GM12864 (cell line): ENCODE measurements around the gene RBM19.

Experiments
- DNase-seq: peaks from one replicate; pipeline ENCODE4 v3.0.0-alpha.2; 2011; ENCODE audit warnings: low read depth
- H3K4me3 ChIP-seq: 2 replicates; pipeline ENCODE4 v1.5.1; 2011; ENCODE audit warnings: mild to moderate bottlenecking, low read depth, low read length, control low read depth
- TF ChIP-seq, protein P1 (sequence below): IDR thresholded peaks from 2 replicates; pipeline ENCODE4 v1.5.1; 2011; ENCODE audit warnings: low read depth, mild to moderate bottlenecking, moderate library complexity, low read length, control low read depth, inconsistent platforms; ENCODE audit errors: missing control alignments

The RBM19 gene

GRCh38 chr12:113858841-113859386 is 107.2 kb downstream of the RBM19 start:
- no peak for DNase-seq
- TF ChIP-seq, protein P1, sequence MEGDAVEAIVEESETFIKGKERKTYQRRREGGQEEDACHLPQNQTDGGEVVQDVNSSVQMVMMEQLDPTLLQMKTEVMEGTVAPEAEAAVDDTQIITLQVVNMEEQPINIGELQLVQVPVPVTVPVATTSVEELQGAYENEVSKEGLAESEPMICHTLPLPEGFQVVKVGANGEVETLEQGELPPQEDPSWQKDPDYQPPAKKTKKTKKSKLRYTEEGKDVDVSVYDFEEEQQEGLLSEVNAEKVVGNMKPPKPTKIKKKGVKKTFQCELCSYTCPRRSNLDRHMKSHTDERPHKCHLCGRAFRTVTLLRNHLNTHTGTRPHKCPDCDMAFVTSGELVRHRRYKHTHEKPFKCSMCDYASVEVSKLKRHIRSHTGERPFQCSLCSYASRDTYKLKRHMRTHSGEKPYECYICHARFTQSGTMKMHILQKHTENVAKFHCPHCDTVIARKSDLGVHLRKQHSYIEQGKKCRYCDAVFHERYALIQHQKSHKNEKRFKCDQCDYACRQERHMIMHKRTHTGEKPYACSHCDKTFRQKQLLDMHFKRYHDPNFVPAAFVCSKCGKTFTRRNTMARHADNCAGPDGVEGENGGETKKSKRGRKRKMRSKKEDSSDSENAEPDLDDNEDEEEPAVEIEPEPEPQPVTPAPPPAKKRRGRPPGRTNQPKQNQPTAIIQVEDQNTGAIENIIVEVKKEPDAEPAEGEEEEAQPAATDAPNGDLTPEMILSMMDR, result no peak
- no peak overlapping the region for H3K4me3 ChIP-seq

GRCh38 chr12:113857371-113857770 is 108.8 kb downstream of the RBM19 start:
- TF ChIP-seq, protein P1, result no peak
- H3K4me3 ChIP-seq, result no peak overlapping the region
- no peak for DNase-seq

DNA sequence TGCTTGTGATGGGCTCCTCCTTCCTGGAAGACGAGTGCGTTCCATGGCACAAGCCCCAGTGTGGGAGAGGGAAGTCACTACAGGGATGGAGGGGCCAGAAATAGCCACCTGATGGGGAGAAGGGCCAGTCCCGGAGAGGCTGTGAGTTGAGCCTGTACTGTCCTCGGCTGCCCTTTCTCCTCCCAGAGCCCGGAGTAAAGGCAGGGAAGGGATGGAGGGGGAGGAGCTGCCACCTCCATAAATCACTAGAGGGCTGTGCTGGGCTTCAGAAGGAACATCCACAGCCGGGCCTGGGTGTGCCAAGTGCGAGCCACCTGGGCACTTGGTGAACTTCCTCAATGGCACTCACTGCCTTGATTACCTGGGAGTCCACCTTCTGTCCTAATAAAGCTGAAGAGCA is 110.1 kb downstream of the RBM19 start:
- no peak overlapping the region for H3K4me3 ChIP-seq
- no peak for DNase-seq
- TF ChIP-seq, protein P1, result no peak

- H3K4me3 ChIP-seq, result no peak overlapping the region
- TF ChIP-seq, protein P1, result no peak
- DNase-seq, result no peak
These were observed 111.6 kb downstream of the RBM19 start for GRCh38 chr12:113854385-113855142.

DNA sequence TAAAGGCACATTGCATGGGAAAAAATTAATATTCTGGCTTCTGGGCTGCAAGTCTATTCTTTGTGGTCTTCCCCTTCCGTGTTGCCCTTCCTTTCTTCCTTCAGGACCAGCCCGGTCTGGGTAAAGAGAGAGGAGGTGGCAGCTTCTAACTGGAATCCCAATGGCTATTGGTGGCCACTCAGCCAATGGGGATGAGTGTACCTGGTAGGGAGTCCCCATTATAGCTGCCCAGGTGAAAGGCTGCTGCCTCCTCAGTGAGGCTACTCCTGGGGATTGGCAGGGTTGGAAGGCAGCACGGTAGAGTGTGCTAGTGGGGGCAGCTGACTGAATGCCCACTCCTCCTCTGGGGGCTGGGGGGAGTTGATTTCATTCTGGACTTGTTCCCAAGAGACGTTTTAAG is 112.6 kb downstream of the RBM19 start:
- no peak for DNase-seq
- TF ChIP-seq, protein P1, result no peak
- H3K4me3 ChIP-seq, result no peak overlapping the region

DNA sequence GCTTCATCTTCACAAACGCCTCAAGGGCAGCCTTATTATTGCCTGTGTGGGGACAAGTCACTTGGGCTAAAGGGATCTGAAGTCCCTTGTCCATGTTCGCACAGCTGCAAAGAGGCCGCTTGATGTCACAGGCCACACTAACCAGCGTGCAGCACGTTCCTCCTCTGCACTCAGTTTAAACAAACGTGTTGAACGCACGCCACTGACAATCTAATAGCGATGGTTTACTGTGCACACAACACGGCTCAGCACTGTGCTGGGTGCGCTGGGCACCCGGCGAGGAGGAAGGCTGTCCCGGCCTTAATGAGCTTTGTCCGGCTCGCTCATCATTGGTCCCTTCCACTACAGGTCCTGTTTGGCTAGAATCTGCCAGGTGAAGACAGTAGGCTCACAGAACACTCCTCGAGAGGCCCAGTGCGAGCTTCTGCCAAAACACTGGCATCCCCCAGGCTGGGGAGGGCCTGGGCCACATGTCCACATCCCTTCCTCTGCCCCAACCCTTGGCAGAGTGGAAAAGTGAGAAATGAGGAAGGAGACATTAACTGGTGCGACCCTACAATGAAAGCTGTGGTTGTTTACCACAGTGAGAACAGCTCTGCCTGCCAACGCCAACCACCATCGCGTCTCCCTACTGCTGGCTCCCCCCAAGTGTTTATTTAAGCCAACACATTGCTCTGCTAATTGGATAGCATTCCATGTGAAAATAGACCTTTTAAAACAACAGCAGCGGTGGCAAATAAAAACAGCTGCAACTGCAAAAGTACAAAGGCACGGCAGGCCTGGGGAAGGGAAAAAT is 113.2 kb downstream of the RBM19 start:
- no peak for DNase-seq
- H3K4me3 ChIP-seq, result no peak overlapping the region
- TF ChIP-seq, protein P1, result no peak

GRCh38 chr12:113852264-113852663 is 113.9 kb downstream of the RBM19 start:
- H3K4me3 ChIP-seq, result no peak overlapping the region

More at GRCh38 chr12:113852264-113852663, 113.9 kb downstream of the RBM19 start:
- no peak for DNase-seq
- TF ChIP-seq, protein P1, result no peak
